GM12801 (cell line): ENCODE data around the gene ARAP1.

Source experiments
- TF ChIP-seq, protein P1 (sequence below): IDR thresholded peaks from one replicate; pipeline ENCODE4 v1.5.1; 2011; ENCODE audit warnings: control low read depth; ENCODE audit not compliant: insufficient read length; ENCODE audit errors: extremely low read depth

ARAP1 gene

GRCh38 chr11:72635933-72636332 is 116.3 kb downstream of the ARAP1 start:
- TF ChIP-seq, protein P1, sequence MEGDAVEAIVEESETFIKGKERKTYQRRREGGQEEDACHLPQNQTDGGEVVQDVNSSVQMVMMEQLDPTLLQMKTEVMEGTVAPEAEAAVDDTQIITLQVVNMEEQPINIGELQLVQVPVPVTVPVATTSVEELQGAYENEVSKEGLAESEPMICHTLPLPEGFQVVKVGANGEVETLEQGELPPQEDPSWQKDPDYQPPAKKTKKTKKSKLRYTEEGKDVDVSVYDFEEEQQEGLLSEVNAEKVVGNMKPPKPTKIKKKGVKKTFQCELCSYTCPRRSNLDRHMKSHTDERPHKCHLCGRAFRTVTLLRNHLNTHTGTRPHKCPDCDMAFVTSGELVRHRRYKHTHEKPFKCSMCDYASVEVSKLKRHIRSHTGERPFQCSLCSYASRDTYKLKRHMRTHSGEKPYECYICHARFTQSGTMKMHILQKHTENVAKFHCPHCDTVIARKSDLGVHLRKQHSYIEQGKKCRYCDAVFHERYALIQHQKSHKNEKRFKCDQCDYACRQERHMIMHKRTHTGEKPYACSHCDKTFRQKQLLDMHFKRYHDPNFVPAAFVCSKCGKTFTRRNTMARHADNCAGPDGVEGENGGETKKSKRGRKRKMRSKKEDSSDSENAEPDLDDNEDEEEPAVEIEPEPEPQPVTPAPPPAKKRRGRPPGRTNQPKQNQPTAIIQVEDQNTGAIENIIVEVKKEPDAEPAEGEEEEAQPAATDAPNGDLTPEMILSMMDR, result no peak

- TF ChIP-seq, protein P1, result no peak
These were observed 116.8 kb downstream of the ARAP1 start for GRCh38 chr11:72635309-72635915.
